NCI-H1048 (cell line): ENCODE data around the gene GAGE10.
"Not testable (repeated sequence)": the region's sequence is repeated elsewhere in the genome, so short reads cannot be mapped to it uniquely, and the experiment has no call there.

Experiments
- DNase-seq: peaks from one replicate; lab custom pipeline; 2025; lab: John Stamatoyannopoulos, UW

GAGE10 gene

GRCh38 chrX:49276671-49277534 lies 26.5 kb upstream of the GAGE10 start:
- DNase-seq = no peak

GRCh38 chrX:49277535-49277830 lies 26.0 kb upstream of the GAGE10 start:
- DNase-seq = no peak

GRCh38 chrX:49278081-49278480 lies 25.4 kb upstream of the GAGE10 start:
- DNase-seq = no peak

DNA sequence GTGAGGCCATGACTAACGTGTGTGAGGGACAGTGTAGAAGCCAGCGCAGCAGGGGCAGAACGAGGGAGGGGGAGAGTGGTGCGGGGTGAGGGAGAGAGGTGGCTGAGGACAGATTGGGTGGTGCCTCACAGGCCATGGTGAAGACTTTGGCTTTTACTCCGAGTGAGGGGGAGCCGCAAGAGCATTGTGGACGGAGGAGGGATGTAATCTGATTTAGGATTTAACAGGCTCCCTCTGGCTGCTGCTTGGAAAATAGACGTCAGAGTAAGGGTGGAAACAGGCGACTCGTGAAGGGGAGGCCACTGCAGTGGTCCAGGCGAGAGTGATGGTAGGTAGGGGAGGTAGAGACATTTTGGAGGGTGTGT lies 20.8 kb upstream of the GAGE10 start:
- no peak for DNase-seq

- DNase-seq = no peak
These were observed 19.2 kb upstream of the GAGE10 start for GRCh38 chrX:49284212-49284611.

GRCh38 chrX:49286136-49286535 lies 17.3 kb upstream of the GAGE10 start:
- DNase-seq = no peak

GRCh38 chrX:49286581-49286980 lies 16.9 kb upstream of the GAGE10 start:
- no peak for DNase-seq

GRCh38 chrX:49287665-49288064 lies 15.8 kb upstream of the GAGE10 start:
- no peak for DNase-seq

GRCh38 chrX:49290215-49290614 lies 13.2 kb upstream of the GAGE10 start:
- no peak for DNase-seq

- peak; percentile 0 for DNase-seq
These were observed 11.7 kb upstream of the GAGE10 start for GRCh38 chrX:49291615-49292337.

DNA sequence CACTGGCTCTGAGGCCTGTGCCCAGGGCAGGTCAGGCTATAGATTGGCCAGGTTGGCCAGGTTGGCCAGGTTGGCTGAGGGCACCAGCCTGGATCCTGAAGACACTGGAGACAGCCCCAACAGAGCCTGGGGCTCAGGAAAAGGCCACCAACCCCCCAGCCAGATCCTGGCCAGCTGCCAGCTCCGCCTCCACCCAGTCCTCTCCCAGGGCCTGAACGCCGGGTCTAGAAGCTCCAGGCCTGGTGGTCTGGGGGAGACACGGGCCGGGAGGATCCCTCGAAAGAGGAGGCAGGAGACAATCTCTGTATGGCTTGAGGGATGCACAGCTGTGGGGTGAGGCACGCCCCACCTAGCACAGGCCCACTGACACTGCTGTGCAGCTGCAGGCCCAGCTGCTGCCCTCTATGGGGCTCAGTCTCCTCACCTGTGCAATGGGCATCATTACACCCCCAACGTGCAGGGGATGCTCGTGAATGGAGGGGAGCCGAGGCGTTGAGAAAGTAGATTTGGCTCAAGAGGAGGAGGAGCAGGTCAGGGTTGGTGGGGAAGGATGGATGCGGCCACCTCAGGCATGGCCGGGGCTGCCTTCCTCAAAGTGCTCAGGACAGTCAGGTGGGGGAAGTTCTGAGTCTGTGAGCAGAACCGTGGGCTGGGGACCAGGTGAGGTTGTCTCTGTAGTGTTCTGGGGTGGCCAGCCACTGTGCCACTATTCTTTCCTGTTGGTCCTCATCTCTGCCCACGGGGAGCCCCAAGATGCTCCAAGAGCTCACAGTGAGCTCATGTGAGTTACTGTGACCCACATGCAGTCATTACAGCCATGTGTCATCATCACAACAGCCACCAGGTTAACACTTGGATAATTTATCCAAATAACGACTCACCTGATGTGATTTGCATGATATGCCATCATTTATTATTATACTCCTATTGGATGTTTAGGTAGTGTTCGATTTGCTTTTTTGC lies 10.8 kb upstream of the GAGE10 start:
- DNase-seq = no peak

GRCh38 chrX:49299293-49299692 lies 4.2 kb upstream of the GAGE10 start:
- DNase-seq = not testable (repeated sequence)

GRCh38 chrX:49300703-49301102 lies 2.7 kb upstream of the GAGE10 start:
- DNase-seq = no peak

DNA sequence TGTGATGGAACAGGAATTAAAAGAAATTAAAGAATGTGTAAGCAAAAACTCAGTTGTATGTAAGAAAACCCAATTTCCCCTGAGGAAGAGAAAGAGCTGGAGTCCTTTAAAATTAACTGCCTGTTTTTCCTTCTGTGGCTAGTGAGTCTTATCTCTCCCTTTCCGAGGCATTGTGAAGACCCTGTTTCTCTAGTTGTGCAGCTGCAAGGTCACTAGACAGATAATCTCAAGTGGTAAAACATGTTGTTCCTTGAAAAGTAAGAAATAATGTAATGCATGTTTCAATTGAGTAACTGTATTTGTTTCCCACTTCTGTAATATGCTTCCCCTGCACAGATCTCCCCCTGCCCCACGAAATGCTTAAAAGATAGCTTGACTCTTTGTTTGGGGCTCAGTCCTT lies 4.3 kb downstream of the GAGE10 start:
- DNase-seq = not testable (repeated sequence)

- no peak for DNase-seq
These were observed 5.3 kb downstream of the GAGE10 start for GRCh38 chrX:49308604-49309269.

GRCh38 chrX:49309401-49309981 lies 6.0 kb downstream of the GAGE10 start:
- no peak for DNase-seq

DNA sequence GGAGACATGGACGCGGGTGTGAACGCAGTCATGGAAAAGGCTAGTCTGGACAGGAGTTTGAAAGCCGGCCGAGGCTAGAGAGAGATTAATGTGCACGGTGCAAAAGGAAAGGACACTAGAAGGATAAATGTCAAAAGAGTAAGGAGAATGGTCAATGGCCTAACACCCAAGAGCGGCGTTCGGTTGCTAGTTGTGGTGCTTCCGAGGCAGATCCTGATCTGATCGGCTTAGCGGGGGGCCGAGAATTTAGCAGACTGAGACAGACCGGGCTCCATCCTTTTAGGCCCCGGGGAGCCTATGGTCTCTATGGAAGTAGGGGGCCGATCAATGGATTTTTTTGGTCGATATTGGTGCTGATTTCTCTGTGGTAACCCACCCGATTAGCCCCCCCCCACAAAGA lies 6.9 kb downstream of the GAGE10 start:
- no peak for DNase-seq

GRCh38 chrX:49312176-49312575 lies 8.7 kb downstream of the GAGE10 start:
- DNase-seq = no peak

DNA sequence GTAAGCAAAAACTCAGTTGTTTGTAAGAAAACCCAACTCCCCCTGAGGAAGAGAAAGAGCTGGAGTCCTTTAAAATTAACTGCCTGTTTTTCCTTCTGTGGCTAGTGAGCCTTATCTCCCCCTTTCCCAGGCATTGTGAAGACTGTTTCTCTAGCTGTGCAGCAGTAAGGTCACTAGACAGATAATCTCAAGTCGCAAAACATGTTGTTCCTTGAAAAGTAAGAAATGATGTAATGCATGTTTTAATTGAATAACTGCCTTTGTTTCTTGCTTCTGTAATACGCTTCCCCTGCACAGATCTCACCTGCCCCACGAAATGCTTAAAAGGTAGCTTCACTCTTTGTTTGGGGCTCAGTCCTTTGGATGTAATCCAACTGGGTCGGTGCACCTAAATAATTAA lies 12.6 kb downstream of the GAGE10 start:
- DNase-seq = no peak

- DNase-seq = not testable (repeated sequence)
These were observed 18.3 kb downstream of the GAGE10 start, which contains the start of gene GAGE12J for GRCh38 chrX:49321737-49322136. GAGE12J (plus strand) TSS chrX:49322037; CDS start chrX:49323194, 1,157 bp downstream.

DNA sequence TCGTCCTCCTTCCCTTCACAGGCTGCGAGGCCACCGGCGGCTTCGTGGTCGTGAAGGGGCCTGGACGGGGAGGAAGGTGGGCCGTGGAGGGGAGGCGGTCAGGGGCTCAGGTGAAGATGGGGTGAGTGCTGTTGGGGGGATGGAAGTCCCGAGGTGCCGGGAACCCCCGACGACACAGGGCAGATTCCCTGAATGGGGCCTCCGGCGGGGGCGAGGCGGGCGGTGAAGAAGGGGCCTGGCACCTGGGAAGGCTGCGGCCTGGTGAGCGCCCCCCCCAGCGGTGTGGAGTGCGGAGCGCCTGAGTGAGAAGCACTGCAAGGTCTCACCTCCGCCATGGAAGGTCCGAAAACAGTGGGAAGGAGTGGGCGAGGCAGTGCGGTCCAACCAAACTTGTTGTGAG lies 18.8 kb downstream of the GAGE10 start:
- DNase-seq = not testable (repeated sequence)
